ENCODE data around the gene GINM1. TPM values are rescaled to one million over a fixed set of nuclear protein-coding genes. Genes with fewer than 3 reads are reported as not detected.

GINM1 gene
- total and polyA plus RNA-seq, 9 of the 15 experiments (the other 6 are each of a cell fraction or from before 2014, with no cell fraction given) = 5.0 to 19.3 (median 14.2) TPM

GRCh38 chr6:149566410-149567193 is 427 bp downstream of the GINM1 start (continued):
- peak; percentile 65; the same call in 1 of the 2 replicates for TF ChIP-seq NR1H2 (CRISPR knock-in tag; IDR thresholded peaks at IDR 0.05)
- TF ChIP-seq USF1 (CRISPR knock-in tag; IDR thresholded peaks at IDR 0.05) = no peak
- no peak for TF ChIP-seq CCAR2 (IDR thresholded peaks at IDR 0.05; ENCODE audit: low read depth, low read length)
- no peak for TF ChIP-seq MCM2 (IDR thresholded peaks at IDR 0.05; ENCODE audit: low read depth)
- TF ChIP-seq ZNF766 (CRISPR knock-in tag; conservative IDR thresholded peaks at IDR 0.05) = no peak
- no peak for TF ChIP-seq MECOM (CRISPR knock-in tag; IDR thresholded peaks at IDR 0.05)
- TF ChIP-seq, protein P1, sequence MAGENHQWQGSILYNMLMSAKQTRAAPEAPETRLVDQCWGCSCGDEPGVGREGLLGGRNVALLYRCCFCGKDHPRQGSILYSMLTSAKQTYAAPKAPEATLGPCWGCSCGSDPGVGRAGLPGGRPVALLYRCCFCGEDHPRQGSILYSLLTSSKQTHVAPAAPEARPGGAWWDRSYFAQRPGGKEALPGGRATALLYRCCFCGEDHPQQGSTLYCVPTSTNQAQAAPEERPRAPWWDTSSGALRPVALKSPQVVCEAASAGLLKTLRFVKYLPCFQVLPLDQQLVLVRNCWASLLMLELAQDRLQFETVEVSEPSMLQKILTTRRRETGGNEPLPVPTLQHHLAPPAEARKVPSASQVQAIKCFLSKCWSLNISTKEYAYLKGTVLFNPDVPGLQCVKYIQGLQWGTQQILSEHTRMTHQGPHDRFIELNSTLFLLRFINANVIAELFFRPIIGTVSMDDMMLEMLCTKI (IDR thresholded peaks at IDR 0.05; ENCODE audit: partially characterized antibody) = no peak
- TF ChIP-seq, protein P2, sequence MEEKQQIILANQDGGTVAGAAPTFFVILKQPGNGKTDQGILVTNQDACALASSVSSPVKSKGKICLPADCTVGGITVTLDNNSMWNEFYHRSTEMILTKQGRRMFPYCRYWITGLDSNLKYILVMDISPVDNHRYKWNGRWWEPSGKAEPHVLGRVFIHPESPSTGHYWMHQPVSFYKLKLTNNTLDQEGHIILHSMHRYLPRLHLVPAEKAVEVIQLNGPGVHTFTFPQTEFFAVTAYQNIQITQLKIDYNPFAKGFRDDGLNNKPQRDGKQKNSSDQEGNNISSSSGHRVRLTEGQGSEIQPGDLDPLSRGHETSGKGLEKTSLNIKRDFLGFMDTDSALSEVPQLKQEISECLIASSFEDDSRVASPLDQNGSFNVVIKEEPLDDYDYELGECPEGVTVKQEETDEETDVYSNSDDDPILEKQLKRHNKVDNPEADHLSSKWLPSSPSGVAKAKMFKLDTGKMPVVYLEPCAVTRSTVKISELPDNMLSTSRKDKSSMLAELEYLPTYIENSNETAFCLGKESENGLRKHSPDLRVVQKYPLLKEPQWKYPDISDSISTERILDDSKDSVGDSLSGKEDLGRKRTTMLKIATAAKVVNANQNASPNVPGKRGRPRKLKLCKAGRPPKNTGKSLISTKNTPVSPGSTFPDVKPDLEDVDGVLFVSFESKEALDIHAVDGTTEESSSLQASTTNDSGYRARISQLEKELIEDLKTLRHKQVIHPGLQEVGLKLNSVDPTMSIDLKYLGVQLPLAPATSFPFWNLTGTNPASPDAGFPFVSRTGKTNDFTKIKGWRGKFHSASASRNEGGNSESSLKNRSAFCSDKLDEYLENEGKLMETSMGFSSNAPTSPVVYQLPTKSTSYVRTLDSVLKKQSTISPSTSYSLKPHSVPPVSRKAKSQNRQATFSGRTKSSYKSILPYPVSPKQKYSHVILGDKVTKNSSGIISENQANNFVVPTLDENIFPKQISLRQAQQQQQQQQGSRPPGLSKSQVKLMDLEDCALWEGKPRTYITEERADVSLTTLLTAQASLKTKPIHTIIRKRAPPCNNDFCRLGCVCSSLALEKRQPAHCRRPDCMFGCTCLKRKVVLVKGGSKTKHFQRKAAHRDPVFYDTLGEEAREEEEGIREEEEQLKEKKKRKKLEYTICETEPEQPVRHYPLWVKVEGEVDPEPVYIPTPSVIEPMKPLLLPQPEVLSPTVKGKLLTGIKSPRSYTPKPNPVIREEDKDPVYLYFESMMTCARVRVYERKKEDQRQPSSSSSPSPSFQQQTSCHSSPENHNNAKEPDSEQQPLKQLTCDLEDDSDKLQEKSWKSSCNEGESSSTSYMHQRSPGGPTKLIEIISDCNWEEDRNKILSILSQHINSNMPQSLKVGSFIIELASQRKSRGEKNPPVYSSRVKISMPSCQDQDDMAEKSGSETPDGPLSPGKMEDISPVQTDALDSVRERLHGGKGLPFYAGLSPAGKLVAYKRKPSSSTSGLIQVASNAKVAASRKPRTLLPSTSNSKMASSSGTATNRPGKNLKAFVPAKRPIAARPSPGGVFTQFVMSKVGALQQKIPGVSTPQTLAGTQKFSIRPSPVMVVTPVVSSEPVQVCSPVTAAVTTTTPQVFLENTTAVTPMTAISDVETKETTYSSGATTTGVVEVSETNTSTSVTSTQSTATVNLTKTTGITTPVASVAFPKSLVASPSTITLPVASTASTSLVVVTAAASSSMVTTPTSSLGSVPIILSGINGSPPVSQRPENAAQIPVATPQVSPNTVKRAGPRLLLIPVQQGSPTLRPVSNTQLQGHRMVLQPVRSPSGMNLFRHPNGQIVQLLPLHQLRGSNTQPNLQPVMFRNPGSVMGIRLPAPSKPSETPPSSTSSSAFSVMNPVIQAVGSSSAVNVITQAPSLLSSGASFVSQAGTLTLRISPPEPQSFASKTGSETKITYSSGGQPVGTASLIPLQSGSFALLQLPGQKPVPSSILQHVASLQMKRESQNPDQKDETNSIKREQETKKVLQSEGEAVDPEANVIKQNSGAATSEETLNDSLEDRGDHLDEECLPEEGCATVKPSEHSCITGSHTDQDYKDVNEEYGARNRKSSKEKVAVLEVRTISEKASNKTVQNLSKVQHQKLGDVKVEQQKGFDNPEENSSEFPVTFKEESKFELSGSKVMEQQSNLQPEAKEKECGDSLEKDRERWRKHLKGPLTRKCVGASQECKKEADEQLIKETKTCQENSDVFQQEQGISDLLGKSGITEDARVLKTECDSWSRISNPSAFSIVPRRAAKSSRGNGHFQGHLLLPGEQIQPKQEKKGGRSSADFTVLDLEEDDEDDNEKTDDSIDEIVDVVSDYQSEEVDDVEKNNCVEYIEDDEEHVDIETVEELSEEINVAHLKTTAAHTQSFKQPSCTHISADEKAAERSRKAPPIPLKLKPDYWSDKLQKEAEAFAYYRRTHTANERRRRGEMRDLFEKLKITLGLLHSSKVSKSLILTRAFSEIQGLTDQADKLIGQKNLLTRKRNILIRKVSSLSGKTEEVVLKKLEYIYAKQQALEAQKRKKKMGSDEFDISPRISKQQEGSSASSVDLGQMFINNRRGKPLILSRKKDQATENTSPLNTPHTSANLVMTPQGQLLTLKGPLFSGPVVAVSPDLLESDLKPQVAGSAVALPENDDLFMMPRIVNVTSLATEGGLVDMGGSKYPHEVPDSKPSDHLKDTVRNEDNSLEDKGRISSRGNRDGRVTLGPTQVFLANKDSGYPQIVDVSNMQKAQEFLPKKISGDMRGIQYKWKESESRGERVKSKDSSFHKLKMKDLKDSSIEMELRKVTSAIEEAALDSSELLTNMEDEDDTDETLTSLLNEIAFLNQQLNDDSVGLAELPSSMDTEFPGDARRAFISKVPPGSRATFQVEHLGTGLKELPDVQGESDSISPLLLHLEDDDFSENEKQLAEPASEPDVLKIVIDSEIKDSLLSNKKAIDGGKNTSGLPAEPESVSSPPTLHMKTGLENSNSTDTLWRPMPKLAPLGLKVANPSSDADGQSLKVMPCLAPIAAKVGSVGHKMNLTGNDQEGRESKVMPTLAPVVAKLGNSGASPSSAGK (IDR thresholded peaks at IDR 0.05) = peak; percentile 89
- peak; percentile 64 for TF ChIP-seq POLR2B (IDR thresholded peaks at IDR 0.05; ENCODE audit: low read depth, partially characterized antibody)

All from K562 (cell line).